ACC112 (cell line): Measurements from ENCODE around the gene AZGP1.
A peak's percentile ranks its signal among the peaks of the same experiment; 100 is the strongest.
"Not testable (repeated sequence)": the region's sequence is repeated elsewhere in the genome, so short reads cannot be mapped to it uniquely, and the experiment has no call there.

Source experiments
- H2AFZ ChIP-seq: fragments of 200-600 bp; sonication (generic); one replicate; pipeline ENCODE4 v1.6.0; 2017; ENCODE audit warnings: antibody characterized with exemption, low read length; ENCODE audit not compliant: unreplicated experiment
- H3K27ac ChIP-seq: fragments of 200-600 bp; sonication (generic); 2 replicates; pipeline ENCODE4 v1.5.1; 2014; ENCODE audit warnings: low read depth, mild to moderate bottlenecking, antibody characterized with exemption, low read length, moderate library complexity
- H3K27me3 ChIP-seq: fragments of 200-600 bp; sonication (generic); 2 replicates; pipeline ENCODE4 v1.6.1; 2014; ENCODE audit warnings: mild to moderate bottlenecking, antibody characterized with exemption, low read length, moderate library complexity, mixed read lengths; ENCODE audit not compliant: insufficient read depth
- H3K36me3 ChIP-seq: fragments of 200-600 bp; sonication (generic); 2 replicates; pipeline ENCODE4 v1.6.1; 2016; ENCODE audit warnings: mild to moderate bottlenecking, antibody characterized with exemption, low read length, moderate library complexity, mixed read lengths; ENCODE audit not compliant: insufficient read depth
- H3K4me1 ChIP-seq: fragments of 200-600 bp; sonication (generic); one replicate; pipeline ENCODE4 v1.6.1; 2016; ENCODE audit warnings: low read length, mixed read lengths; ENCODE audit not compliant: insufficient read depth, unreplicated experiment, control insufficient read depth
- H3K4me3 ChIP-seq: fragments of 200-600 bp; sonication (generic); 2 replicates; pipeline ENCODE4 v1.5.1; 2014; ENCODE audit warnings: mild to moderate bottlenecking, low read depth, low read length
- H3K79me2 ChIP-seq: fragments of 200-600 bp; sonication (generic); one replicate; pipeline ENCODE4 v1.6.0; 2016; ENCODE audit warnings: low read length; ENCODE audit not compliant: control insufficient read depth, unreplicated experiment, insufficient read depth

The AZGP1 gene

DNA sequence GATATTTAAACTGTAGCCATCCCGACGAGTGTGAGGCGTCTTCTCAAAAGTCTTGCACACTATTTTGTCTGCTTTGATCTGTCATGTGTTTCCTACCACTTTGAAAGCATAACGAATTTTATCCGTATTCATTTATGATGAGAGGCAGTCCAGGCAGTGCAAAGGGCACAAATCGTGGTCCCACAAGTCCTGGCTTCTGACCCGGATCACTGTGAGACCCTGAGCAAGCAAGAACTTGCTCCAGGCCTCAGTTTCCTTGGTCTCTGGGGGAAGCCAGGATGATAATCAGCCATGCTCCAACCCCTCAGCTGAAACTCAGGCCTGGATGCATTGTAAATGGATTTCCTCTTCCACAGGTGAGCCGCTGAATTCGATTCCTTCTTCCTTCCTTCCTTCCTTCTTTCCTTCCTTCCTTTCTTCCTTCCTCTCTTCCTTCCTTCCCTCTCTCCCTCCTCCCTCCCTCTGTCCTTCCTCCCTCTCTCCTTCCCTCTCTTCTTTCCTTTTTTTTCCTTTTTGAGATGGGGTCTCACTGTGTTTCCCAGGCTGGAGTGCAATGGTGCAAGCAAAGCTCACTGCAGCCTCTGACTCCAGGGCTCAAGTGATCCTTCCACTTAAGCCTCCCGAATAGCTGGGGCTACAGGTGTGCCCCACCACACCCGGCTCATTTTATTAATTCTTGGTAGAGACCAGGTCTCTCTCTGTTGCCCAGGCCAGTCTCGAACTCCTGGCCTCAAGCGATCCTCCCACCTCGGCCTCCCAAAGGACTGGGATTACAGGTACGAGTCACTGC, 21.1 kb upstream of the AZGP1 start:
- peaks cover 3% of the 10 kb centered on the region for H3K4me1 ChIP-seq
- no peak overlapping the region for H3K27ac ChIP-seq
- H3K27me3 ChIP-seq: no peaks in the 10 kb centered on the region
- H3K79me2 ChIP-seq: no peaks in the 10 kb centered on the region
- H2AFZ ChIP-seq: peak overlapping the region; percentile 95
- H3K4me3 ChIP-seq: peak overlapping the region; percentile 75
- H3K36me3 ChIP-seq: no peaks in the 10 kb centered on the region

DNA sequence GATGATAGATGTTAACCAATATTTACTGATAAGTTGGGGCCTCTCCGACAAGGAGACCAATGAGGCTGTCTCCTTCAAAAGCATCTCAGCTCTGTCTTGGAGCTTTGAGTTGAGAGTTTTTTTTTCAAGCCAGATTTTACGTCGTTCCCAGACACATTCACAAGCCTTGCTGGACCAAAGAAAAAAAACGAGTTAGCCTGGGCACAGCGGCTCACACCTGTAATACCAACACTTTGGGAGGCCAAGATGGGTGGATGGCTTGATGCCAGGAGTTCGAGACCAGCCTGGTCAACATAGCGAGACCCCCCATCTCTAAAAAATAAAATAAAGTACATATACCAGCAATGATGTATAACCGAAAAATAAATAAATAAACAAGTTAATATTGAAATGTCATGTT, 19.0 kb upstream of the AZGP1 start:
- no peaks in the 10 kb centered on the region for H3K36me3 ChIP-seq
- no peak overlapping the region for H3K4me3 ChIP-seq
- peak overlapping the region; percentile 27 for H2AFZ ChIP-seq
- no peaks in the 10 kb centered on the region for H3K79me2 ChIP-seq
- H3K4me1 ChIP-seq: peaks cover 3% of the 10 kb centered on the region
- H3K27me3 ChIP-seq: no peaks in the 10 kb centered on the region
- no peak overlapping the region for H3K27ac ChIP-seq

DNA sequence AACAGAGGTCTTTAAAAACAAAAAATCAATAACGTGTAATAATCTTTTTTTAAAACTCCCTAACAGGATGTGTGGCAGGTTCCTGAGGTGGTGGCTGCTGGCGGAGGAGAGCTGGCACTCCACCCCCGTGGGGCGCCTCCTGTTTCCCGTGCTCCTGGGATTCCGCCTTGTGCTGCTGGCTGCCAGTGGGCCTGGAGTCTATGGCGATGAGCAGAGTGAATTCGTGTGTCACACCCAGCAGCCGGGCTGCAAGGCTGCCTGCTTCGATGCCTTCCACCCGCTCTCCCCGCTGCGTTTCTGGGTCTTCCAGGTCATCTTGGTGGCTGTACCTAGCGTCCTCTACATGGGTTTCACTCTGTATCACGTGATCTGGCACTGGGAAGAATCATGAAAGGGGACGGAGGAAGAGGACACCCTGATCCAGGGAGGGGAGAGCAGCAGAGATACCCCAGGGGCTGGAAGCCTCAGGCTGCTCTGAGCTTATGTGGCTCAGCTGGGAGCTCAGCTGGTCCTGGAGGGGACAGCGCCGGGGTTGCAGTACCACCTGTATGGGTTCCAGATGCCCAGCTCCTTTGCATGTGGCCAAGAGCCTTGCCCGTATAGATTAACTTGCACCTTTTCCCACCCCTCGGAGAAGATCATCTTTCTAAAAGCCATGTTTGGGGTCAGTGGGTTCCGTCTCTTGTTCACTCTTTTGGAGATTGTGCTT, 16.7 kb upstream of the AZGP1 start:
- Histone ChIP-seq H2AFZ (no peak overlapping the region), H3K4me3 (no peak overlapping the region), H3K4me1 (no peaks in the 10 kb centered on the region), H3K79me2 (no peaks in the 10 kb centered on the region), H3K36me3 (no peaks in the 10 kb centered on the region), H3K27ac (no peak overlapping the region), H3K27me3 (peaks cover 7% of the 10 kb centered on the region; the same call in 1 of the 2 replicates)

DNA sequence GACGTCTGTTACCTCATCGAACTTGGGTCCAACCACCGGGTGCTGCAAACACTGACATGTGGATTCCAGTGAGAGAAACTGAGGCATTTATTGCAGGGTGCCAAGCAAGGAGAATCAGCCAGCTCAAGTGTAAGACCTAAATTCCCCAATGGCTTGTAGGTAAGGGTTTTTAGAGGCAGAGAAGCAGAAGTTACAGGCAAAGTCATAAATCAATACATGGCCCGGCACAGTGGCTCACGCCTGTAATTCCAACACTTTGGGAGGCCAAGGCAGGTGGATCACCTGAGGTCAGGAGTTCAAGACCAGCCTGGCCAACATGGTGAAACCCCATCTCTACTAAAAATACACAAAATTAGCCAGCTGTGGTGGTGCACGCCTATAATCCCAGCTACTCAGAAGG, 15.7 kb upstream of the AZGP1 start:
- not testable (repeated sequence) for H3K36me3 ChIP-seq, H3K27ac ChIP-seq, H3K4me3 ChIP-seq, H3K4me1 ChIP-seq, H3K79me2 ChIP-seq, H2AFZ ChIP-seq
- peaks cover 12% of the 10 kb centered on the region for H3K27me3 ChIP-seq

DNA sequence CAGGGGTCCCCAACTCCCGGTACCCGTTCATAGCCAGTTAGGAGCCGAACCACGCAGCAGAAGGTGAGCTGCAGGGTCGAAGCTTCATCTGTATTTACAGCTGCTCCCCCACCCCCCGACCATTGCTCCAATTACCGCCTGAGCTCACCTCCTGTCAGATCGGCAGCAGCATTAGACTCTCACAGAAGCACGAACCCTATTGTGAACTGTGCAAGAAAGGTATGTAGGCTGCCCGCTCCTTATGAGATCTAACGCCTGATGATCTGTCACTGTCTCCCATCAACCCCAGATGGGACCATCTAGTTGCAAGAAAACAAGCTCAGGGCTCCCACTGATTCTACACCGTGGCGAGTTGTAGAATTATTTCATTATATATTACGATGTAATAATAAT, 14.6 kb upstream of the AZGP1 start:
- Histone ChIP-seq H3K27me3 (peaks cover 18% of the 10 kb centered on the region), H2AFZ (no peak overlapping the region), H3K27ac (no peak overlapping the region), H3K4me3 (no peak overlapping the region), H3K4me1 (no peaks in the 10 kb centered on the region), H3K79me2 (no peaks in the 10 kb centered on the region), H3K36me3 (no peaks in the 10 kb centered on the region)

DNA sequence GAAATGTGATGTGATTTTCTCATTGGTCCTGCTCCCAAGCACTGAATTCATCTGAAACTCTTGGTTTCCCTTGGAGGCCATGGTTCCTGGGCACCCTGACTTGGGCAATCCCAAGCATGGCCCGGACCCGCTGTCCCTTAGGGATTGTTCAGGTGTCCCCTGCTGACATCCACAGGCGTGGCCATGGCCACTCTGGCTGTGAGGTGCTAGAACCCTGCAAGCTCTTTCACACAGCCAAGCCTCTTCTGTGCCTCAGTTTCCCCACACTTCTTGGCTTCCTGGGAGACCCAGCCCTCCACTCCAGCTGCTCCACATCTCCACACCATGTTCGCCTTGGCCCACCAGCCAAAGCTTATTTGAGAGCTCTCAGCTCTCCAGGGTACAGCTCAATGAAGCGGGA, 12.0 kb upstream of the AZGP1 start:
- H2AFZ ChIP-seq: no peak overlapping the region
- no peak overlapping the region for H3K27ac ChIP-seq
- H3K27me3 ChIP-seq: peaks cover 29% of the 10 kb centered on the region
- no peaks in the 10 kb centered on the region for H3K36me3 ChIP-seq
- H3K79me2 ChIP-seq: no peaks in the 10 kb centered on the region
- H3K4me3 ChIP-seq: no peak overlapping the region
- no peaks in the 10 kb centered on the region for H3K4me1 ChIP-seq

DNA sequence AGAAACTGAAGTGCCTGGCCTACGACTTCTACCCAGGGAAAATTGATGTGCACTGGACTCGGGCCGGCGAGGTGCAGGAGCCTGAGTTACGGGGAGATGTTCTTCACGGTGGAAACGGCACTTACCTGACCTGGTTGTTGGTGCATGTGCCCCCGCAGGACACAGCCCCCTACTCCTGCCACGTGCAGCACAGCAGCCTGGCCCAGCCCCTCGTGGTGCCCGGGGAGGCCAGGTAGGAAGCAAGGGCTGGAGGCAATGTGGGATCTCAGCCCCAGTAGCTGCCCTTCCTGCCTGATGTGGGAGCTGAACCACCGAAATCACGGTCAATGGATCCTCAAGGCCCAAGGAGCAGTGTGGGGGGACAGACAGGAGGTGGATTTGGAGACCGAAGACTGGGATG, 11.5 kb upstream of the AZGP1 start:
- not testable (repeated sequence) for H3K4me3 ChIP-seq, H3K27ac ChIP-seq, H3K36me3 ChIP-seq, H3K4me1 ChIP-seq, H2AFZ ChIP-seq, H3K79me2 ChIP-seq
- H3K27me3 ChIP-seq: peaks cover 29% of the 10 kb centered on the region

DNA sequence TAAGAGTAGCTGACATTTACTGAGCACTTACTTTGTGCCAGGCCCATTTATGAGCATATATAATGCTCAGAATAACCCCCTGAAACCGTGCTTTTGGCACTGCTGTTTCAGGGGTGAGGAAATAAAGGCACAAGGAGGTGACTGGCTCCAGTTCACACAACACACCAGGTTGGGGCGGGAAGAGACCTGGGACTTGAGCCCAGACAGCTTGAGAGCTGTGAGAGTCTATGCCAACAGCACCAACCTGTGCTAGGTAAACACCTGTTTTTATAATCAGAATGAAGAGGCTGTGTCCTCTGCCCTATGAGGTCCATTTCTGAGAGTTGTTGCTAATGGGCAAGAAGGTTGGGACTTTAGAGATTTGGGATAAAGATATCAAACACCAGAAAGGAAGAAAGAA, 8.8 kb upstream of the AZGP1 start:
- no peak overlapping the region for H3K27ac ChIP-seq

DNA sequence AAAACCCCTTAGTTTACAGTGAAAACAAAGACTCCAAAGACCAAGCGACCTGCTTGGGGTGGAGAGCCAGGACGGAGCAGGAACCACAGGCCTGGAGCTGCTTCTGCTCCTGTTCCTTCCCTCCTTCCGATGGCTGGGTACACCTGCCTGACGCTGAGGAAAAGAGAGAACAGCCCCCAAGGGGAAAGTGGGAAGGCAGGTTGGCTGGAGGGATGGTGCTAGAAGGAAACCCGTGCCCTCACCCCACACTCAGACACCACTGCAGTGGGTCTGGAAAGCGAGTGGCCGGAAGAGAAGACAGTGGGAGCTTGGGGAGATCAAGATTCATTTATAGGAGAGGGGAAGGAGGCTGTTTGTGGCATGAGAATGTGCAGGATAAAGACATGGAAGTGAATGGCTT, 5.2 kb upstream of the AZGP1 start:
- H3K4me3 ChIP-seq, H2AFZ ChIP-seq, H3K27ac ChIP-seq: not testable (repeated sequence)

More for the DNA sequence above, 8.8 kb upstream of the AZGP1 start:
- no peaks in the 10 kb centered on the region for H3K36me3 ChIP-seq
- peaks cover 29% of the 10 kb centered on the region for H3K27me3 ChIP-seq
- no peaks in the 10 kb centered on the region for H3K4me1 ChIP-seq
- H3K79me2 ChIP-seq: no peaks in the 10 kb centered on the region
- no peak overlapping the region for H2AFZ ChIP-seq
- H3K4me3 ChIP-seq: no peak overlapping the region

DNA sequence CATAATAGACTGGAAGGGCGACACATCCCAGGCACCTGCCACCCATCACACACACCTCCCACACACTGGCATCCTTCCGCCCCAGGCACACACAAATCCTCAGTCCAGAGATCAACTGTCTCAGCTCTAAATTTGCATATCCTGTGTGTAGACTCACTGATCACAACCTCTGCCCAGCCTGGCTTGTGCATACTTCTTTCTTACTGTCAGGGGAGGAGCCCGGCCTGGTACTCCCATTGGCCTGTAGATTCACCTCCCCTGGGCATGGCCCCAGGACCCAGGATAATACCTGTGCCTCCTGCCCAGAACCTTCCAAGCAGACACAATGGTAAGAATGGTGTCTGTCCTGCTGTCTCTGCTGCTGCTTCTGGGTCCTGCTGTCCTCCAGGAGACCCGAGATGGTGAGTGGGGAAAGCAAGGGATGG, 4.6 kb upstream of the AZGP1 start:
- H3K79me2 ChIP-seq, H2AFZ ChIP-seq, H3K27ac ChIP-seq, H3K4me1 ChIP-seq, H3K4me3 ChIP-seq, H3K36me3 ChIP-seq: not testable (repeated sequence)
- peaks cover 34% of the 10 kb centered on the region for H3K27me3 ChIP-seq

More for the DNA sequence above, 5.2 kb upstream of the AZGP1 start:
- H3K27me3 ChIP-seq: peaks cover 36% of the 10 kb centered on the region
- H3K4me1 ChIP-seq, H3K79me2 ChIP-seq, H3K36me3 ChIP-seq: not testable (repeated sequence)

DNA sequence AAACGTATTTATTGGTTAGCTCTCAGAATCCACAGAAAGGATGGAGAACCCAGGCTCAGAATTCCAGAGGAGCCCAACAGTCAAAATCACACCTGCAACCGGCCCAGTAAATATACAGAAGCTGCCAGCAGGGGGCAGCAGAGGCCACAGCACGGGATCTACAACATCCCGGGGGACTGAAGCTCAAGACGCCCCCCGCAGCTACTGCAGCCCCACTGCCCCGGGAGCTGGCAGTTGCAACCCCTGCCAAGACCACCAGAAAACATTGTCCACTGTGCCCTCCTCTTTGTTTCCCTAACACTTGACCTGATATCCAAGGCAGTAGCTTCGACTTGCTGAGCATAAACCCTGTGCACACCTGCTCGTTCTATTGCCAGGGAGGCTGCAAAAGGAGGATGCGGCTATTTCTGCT, 4.0 kb upstream of the AZGP1 start:
- peaks cover 30% of the 10 kb centered on the region for H3K27me3 ChIP-seq
- not testable (repeated sequence) for H3K36me3 ChIP-seq, H3K79me2 ChIP-seq, H3K27ac ChIP-seq, H3K4me1 ChIP-seq, H3K4me3 ChIP-seq, H2AFZ ChIP-seq
